ENCODE results near the gene NF1. TPM values are rescaled to one million over a fixed set of nuclear protein-coding genes. Genes with fewer than 3 reads are reported as not detected.
"Not testable (repeated sequence)": the region's sequence is repeated elsewhere in the genome, so short reads cannot be mapped to it uniquely, and the experiment has no call there.

NF1 gene
- total RNA-seq, 4 donors from 2014 or later = 66.8 to 106 (median 95.6) TPM

DNA sequence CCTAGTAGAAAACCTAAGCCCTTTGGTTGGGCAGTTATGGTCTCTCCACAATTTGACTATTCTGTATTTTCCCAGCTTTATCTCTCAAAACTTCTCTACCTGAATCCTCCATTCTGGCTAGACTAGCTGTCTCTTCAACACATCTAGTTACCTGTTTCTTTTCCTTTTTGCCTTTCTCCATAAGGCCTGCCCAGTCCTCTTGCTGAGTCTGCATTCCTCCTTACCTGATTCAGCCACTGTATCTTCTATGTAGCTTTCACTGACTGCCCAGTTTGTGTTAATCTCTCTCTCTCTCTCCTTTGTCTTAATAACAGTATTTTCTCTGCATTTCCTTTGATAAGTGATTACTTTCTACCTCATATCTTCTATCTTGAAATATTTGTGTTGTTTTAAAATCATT is 228.8 kb downstream of the NF1 start:
- peaks cover 0 to 24% (median 4%) of the 10 kb centered on the region in 3 donors for H3K36me3 ChIP-seq
- TF ChIP-seq, protein P1, sequence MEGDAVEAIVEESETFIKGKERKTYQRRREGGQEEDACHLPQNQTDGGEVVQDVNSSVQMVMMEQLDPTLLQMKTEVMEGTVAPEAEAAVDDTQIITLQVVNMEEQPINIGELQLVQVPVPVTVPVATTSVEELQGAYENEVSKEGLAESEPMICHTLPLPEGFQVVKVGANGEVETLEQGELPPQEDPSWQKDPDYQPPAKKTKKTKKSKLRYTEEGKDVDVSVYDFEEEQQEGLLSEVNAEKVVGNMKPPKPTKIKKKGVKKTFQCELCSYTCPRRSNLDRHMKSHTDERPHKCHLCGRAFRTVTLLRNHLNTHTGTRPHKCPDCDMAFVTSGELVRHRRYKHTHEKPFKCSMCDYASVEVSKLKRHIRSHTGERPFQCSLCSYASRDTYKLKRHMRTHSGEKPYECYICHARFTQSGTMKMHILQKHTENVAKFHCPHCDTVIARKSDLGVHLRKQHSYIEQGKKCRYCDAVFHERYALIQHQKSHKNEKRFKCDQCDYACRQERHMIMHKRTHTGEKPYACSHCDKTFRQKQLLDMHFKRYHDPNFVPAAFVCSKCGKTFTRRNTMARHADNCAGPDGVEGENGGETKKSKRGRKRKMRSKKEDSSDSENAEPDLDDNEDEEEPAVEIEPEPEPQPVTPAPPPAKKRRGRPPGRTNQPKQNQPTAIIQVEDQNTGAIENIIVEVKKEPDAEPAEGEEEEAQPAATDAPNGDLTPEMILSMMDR (IDR thresholded peaks at IDR 0.05) = no peak
- TF ChIP-seq POLR2A (IDR thresholded peaks at IDR 0.05) = no peak
- H3K27ac ChIP-seq = no peak overlapping the region
- no peaks in the 10 kb centered on the region for H3K9me3 ChIP-seq
- no peaks in the 10 kb centered on the region for H3K27me3 ChIP-seq
- H3K4me3 ChIP-seq = no peak overlapping the region
- DNase-seq = no peak
- H3K4me1 ChIP-seq = no peaks in the 10 kb centered on the region

DNA sequence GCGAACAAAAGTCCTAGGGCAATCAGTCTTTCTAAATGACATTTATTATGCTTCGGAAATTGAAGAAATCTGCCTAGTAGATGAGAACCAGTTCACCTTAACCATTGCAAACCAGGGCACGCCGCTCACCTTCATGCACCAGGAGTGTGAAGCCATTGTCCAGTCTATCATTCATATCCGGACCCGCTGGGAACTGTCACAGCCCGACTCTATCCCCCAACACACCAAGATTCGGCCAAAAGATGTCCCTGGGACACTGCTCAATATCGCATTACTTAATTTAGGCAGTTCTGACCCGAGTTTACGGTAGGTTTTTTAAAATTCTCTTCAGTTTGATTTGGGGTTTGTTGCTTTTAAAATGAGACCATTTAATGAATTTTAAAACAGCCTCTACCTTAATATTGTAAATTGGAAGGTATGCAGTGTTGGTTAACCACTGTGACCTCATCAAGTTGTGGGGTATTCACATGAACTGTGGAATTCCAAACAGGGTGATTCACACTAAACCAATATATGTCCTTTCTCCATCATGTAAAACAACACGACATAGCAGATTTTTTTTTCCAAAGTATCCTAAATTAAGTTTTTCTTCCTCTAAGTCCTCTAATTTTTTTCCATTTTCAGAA is 232.9 kb downstream of the NF1 start:
- Histone ChIP-seq H3K36me3 (peaks cover 0 to 24% (median 4%) of the 10 kb centered on the region in 3 donors), H3K27me3 (no peaks in the 10 kb centered on the region), H3K4me3 (no peak overlapping the region), H3K4me1 (no peaks in the 10 kb centered on the region), H3K27ac (no peak overlapping the region), H3K9me3 (no peaks in the 10 kb centered on the region)
- no peak for DNase-seq
- TF ChIP-seq, protein P1 (IDR thresholded peaks at IDR 0.05) = no peak
- TF ChIP-seq POLR2A (IDR thresholded peaks at IDR 0.05) = no peak

DNA sequence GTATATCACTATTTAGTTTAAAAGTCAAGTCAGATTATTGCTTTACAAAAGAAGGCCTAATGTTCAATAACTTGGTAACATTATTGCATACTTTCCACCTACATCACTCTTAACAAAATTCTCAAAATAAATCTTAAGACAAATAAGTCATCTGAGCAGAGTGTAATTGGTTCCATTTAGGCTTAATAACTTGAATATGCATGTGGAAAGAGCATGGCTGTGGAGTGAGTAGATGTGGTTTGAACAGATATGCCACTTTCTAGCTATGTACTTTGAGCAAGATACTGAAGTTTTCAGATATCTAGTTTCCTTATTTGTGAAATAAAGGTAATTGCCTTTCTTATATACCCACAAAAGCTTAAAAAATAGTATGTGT is 233.4 kb downstream of the NF1 start:
- no peaks in the 10 kb centered on the region for H3K4me1 ChIP-seq
- H3K4me3 ChIP-seq = no peak overlapping the region
- TF ChIP-seq POLR2A (IDR thresholded peaks at IDR 0.05) = no peak
- TF ChIP-seq, protein P1 (IDR thresholded peaks at IDR 0.05) = no peak
- peaks cover 0 to 24% (median 4%) of the 10 kb centered on the region in 3 donors for H3K36me3 ChIP-seq
- no peak for DNase-seq
- no peaks in the 10 kb centered on the region for H3K27me3 ChIP-seq
- no peak overlapping the region for H3K27ac ChIP-seq
- no peaks in the 10 kb centered on the region for H3K9me3 ChIP-seq

DNA sequence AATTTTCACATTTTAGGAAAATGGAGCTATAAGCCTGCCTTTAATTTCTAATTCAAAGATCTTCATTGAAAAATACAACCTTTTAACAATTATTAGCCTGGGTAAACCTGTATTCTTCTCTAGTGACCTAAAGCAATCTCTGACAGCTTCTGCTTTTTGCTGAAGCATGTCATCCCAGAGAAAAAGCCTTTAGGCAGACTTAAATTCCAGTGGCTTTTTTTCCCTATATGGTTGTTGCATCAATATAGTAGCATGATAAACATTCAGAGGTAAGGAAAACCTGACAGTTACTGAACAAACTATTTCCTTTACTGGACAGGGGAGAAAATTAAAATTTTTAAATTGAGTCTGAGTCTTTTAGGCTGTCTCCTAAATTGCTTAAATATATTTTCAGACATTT is 234.4 kb downstream of the NF1 start:
- no peaks in the 10 kb centered on the region for H3K9me3 ChIP-seq
- TF ChIP-seq, protein P1 (IDR thresholded peaks at IDR 0.05) = no peak
- no peak for TF ChIP-seq POLR2A (IDR thresholded peaks at IDR 0.05)
- peaks cover 0 to 24% (median 4%) of the 10 kb centered on the region in 3 donors for H3K36me3 ChIP-seq

DNA sequence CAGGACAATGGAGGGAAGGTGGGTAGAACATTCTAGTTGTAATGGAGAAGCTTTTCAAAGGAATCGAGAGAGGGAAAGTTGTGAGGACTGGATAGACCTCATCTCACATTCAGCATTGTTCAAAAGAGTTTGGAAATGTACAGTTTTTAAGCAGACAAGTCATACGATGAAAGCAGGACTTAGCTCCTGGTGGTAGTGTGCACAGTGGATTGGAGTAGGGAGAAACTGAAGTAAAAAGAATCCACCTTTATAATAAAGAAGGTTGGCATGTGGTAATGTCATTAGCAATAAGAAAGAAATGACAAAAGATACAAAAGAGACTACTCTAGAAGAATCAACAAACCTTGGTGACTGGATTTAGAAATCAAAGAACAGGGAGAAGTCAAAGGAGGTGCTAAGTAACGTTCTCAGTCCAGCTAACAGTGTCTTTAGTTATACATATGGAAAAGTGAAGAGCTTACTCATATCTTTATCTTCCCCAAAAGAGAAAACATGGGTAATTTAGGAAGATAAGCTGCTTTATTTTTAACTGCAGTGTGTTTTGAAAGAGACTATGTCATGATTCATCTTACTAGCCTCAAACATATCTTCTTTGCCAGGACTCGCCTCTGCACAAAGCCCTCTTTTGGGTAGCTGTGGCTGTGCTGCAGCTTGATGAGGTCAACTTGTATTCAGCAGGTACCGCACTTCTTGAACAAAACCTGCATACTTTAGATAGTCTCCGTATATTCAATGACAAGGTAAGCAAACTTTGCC is 245.3 kb downstream of the NF1 start:
- TF ChIP-seq, protein P1 (IDR thresholded peaks at IDR 0.05) = no peak
- TF ChIP-seq POLR2A (IDR thresholded peaks at IDR 0.05) = no peak
- Histone ChIP-seq H3K9me3 (no peaks in the 10 kb centered on the region), H3K36me3 (peaks cover 0 to 42% (median 0%) of the 10 kb centered on the region in 3 donors), H3K27me3 (no peaks in the 10 kb centered on the region), H3K4me1 (no peaks in the 10 kb centered on the region), H3K4me3 (no peak overlapping the region), H3K27ac (no peak overlapping the region)
- no peak for DNase-seq

More for the DNA sequence above, 234.4 kb downstream of the NF1 start:
- no peak for DNase-seq
- Histone ChIP-seq H3K4me1 (no peaks in the 10 kb centered on the region), H3K27me3 (no peaks in the 10 kb centered on the region), H3K4me3 (no peak overlapping the region), H3K27ac (no peak overlapping the region)

DNA sequence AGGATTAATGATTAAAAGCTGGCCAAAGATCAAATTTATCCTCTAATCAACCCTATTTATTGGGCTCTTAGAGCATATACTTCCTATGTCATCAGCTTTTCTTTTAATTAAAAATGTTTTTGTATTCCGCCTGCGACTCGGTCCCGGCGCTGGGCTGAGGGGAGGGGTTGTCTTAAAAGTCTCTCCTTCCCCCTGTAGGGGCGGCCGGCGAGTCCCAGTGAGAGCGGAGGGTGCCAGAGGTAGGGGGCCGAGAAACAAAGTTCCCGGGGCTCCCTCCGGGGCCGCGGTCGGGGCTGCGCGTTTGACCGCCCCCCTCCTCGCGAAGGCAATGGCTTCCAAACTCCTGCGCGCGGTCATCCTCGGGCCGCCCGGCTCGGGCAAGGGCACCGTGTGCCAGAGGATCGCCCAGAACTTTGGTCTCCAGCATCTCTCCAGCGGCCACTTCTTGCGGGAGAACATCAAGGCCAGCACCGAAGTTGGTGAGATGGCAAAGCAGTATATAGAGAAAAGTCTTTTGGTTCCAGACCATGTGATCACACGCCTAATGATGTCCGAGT is 250.5 kb downstream of the NF1 start:
- not testable (repeated sequence) for H3K27me3 ChIP-seq, H3K9me3 ChIP-seq, H3K27ac ChIP-seq, H3K4me1 ChIP-seq, H3K4me3 ChIP-seq, DNase-seq
- H3K36me3 ChIP-seq = peaks cover 0 to 35% (median 0%) of the 10 kb centered on the region in 3 donors

Data from Peyer's patch (tissue), 4 donors.